IMR-90 (cell line): ENCODE data around the gene MPC1. TPM values are rescaled to one million over a fixed set of nuclear protein-coding genes. Genes with fewer than 3 reads are reported as not detected.

Experiments used
- ATAC-seq: fragments of 200-7000 bp; cut with Tn5 transposase; 2 replicates; pipeline ENCODE4 v1.9.1; 2020; ENCODE audit warnings: low read depth, mild to moderate bottlenecking, moderate library complexity
- BruUV-seq: library from RNA; stranded (reverse); fragments of 400-500 nt; replicated peaks from 2 replicates; lab custom pipeline; 2021; lab: Mats Ljungman, UMichigan
- CTCF ChIA-PET: fragments of 300-600 bp; formaldehyde crosslinking; extraction: SDS; loops from one replicate; lab custom pipeline; 2021; ENCODE audit warnings: antibody characterized with exemption; lab: Yijun Ruan, JAX
- POLR2A ChIA-PET: fragments of 300-600 bp; sonication (Branson Sonifier 250); formaldehyde crosslinking; loops from one replicate; lab custom pipeline; 2022; ENCODE audit warnings: antibody characterized with exemption; ENCODE audit not compliant: unreplicated experiment; lab: Charles Lee
- DNase-seq: peaks from one replicate; pipeline ENCODE4 v3.0.0; 2013
- H2AFZ ChIP-seq: replicated peaks from 2 replicates; pipeline ENCODE3; 2013; ENCODE audit warnings: low read length, mild to moderate bottlenecking; ENCODE audit not compliant: poor library complexity
- H2AK5ac ChIP-seq: 2 replicates; pipeline ENCODE4 v1.6.1; 2013; ENCODE audit warnings: low read depth, low read length, inconsistent platforms
- H2AK9ac ChIP-seq: replicated peaks from 2 replicates; pipeline ENCODE3; 2013; ENCODE audit warnings: mild to moderate bottlenecking, low read depth, low read length, moderate library complexity; ENCODE audit not compliant: poor library complexity
- H2BK120ac ChIP-seq: 2 replicates; pipeline ENCODE4 v1.6.1; 2013; ENCODE audit warnings: low read depth, low read length, inconsistent platforms
- H2BK15ac ChIP-seq: 3 replicates; pipeline ENCODE4 v1.6.1; 2013; ENCODE audit warnings: low read depth, low read length, inconsistent platforms
- H2BK20ac ChIP-seq: 2 replicates; pipeline ENCODE4 v1.6.1; 2013; ENCODE audit warnings: low read depth, mild to moderate bottlenecking, inconsistent platforms, low read length, moderate library complexity
- H2BK5ac ChIP-seq: 2 replicates; pipeline ENCODE4 v1.6.1; 2013; ENCODE audit warnings: mild to moderate bottlenecking, low read depth, low read length, inconsistent platforms; ENCODE audit not compliant: poor library complexity, severe bottlenecking
- H3K14ac ChIP-seq: replicated peaks from 2 replicates; pipeline ENCODE4 v1.6.1; 2013; ENCODE audit warnings: low read depth, low read length, inconsistent platforms
- H3K18ac ChIP-seq: 2 replicates; pipeline ENCODE4 v1.6.1; 2013; ENCODE audit warnings: low read depth, low read length, control low read depth
- H3K23ac ChIP-seq: 2 replicates; pipeline ENCODE4 v1.6.1; 2013; ENCODE audit warnings: low read depth, low read length, inconsistent platforms
- H3K27ac ChIP-seq: 2 replicates; pipeline ENCODE4 v1.5.1; 2013; ENCODE audit warnings: mild to moderate bottlenecking, control low read depth, low read length; ENCODE audit not compliant: insufficient read depth
- H3K27me3 ChIP-seq: 2 replicates; pipeline ENCODE4 v1.6.1; 2013; ENCODE audit warnings: low read length; ENCODE audit not compliant: control insufficient read depth, insufficient read depth
- H3K36me3 ChIP-seq: 2 replicates; pipeline ENCODE4 v1.6.1; 2013; ENCODE audit warnings: low read length, mixed read lengths; ENCODE audit not compliant: control insufficient read depth, insufficient read depth
- H3K4ac ChIP-seq: 2 replicates; pipeline ENCODE4 v1.6.1; 2013; ENCODE audit warnings: low read depth, low read length, inconsistent platforms
- H3K4me1 ChIP-seq: 2 replicates; pipeline ENCODE4 v1.6.1; 2013; ENCODE audit warnings: low read length, mixed read lengths; ENCODE audit not compliant: control insufficient read depth, insufficient read depth
- H3K4me2 ChIP-seq: 2 replicates; pipeline ENCODE4 v1.6.1; 2013; ENCODE audit warnings: low read depth, mild to moderate bottlenecking, control low read depth, low read length, moderate library complexity
- H3K4me3 ChIP-seq: 2 replicates; pipeline ENCODE4 v1.5.1; 2013; ENCODE audit warnings: low read depth, mild to moderate bottlenecking, control low read depth, low read length, moderate library complexity; ENCODE audit not compliant: insufficient read depth
- H3K56ac ChIP-seq: 2 replicates; pipeline ENCODE4 v1.6.1; 2013; ENCODE audit warnings: low read length, inconsistent platforms; ENCODE audit not compliant: insufficient read depth; ENCODE audit errors: extremely low read depth
- H3K79me1 ChIP-seq, 2 experiments: 2 replicates each; pipeline ENCODE4 v1.6.1; 2013; ENCODE audit warnings: low read length in 2 of 2, inconsistent platforms in 1 of 2, low read depth in 1 of 2
- H3K9ac ChIP-seq: 2 replicates; pipeline ENCODE4 v1.6.1; 2013; ENCODE audit warnings: low read depth, low read length, control low read depth
- H3K9me1 ChIP-seq: 2 replicates; pipeline ENCODE4 v1.6.1; 2013; ENCODE audit warnings: low read length, inconsistent platforms; ENCODE audit not compliant: insufficient read depth
- H3K9me3 ChIP-seq: 2 replicates; pipeline ENCODE4 v1.6.1; 2013; ENCODE audit warnings: low read length; ENCODE audit not compliant: control insufficient read depth, insufficient read depth
- H4K20me1 ChIP-seq: 2 replicates; pipeline ENCODE4 v1.6.1; 2013; ENCODE audit warnings: low read length, inconsistent platforms; ENCODE audit not compliant: insufficient read depth
- H4K5ac ChIP-seq: 2 replicates; pipeline ENCODE4 v1.6.1; 2013; ENCODE audit warnings: mild to moderate bottlenecking, low read depth, low read length, control low read depth
- H4K8ac ChIP-seq, 2 experiments: 2 replicates each; pipeline ENCODE4 v1.6.1; 2013; ENCODE audit warnings: low read depth in 2 of 2, low read length in 2 of 2, control low read depth in 1 of 2, inconsistent platforms in 1 of 2
- H4K91ac ChIP-seq: 2 replicates; pipeline ENCODE4 v1.6.1; 2013; ENCODE audit warnings: low read depth, low read length, inconsistent platforms; ENCODE audit not compliant: insufficient read depth
- CEBPB ChIP-seq: IDR thresholded peaks from 2 replicates; pipeline ENCODE4 v1.6.1; 2012; ENCODE audit warnings: low read depth, low read length, improper control_type of control experiment
- CHD1 ChIP-seq: IDR thresholded peaks from 2 replicates; pipeline ENCODE4 v1.6.1; 2012; ENCODE audit warnings: low read depth, low read length, improper control_type of control experiment
- FOS ChIP-seq: fragments of 150-350 bp; IDR thresholded peaks from 2 replicates; pipeline ENCODE4 v1.6.1; 2016; ENCODE audit warnings: low read depth, low read length
- MAFK ChIP-seq: IDR thresholded peaks from 2 replicates; pipeline ENCODE4 v1.6.1; 2012; ENCODE audit warnings: low read depth, low read length, improper control_type of control experiment
- MAZ ChIP-seq: IDR thresholded peaks from 2 replicates; pipeline ENCODE4 v1.6.1; 2012; ENCODE audit warnings: low read depth, mild to moderate bottlenecking, low read length, improper control_type of control experiment, moderate library complexity, borderline replicate concordance
- RAD21 ChIP-seq: IDR thresholded peaks from 2 replicates; pipeline ENCODE4 v1.6.1; 2012; ENCODE audit warnings: low read length, improper control_type of control experiment
- RCOR1 ChIP-seq: IDR thresholded peaks from 2 replicates; pipeline ENCODE4 v1.6.1; 2012; ENCODE audit warnings: mild to moderate bottlenecking, low read length, improper control_type of control experiment; ENCODE audit not compliant: insufficient replicate concordance
- RFX5 ChIP-seq: IDR thresholded peaks from 2 replicates; pipeline ENCODE4 v1.8.0; 2012; ENCODE audit warnings: low read depth, mild to moderate bottlenecking, low read length, moderate library complexity
- SMC3 ChIP-seq: fragments of 150-350 bp; IDR thresholded peaks from 2 replicates; pipeline ENCODE4 v1.6.1; 2016; ENCODE audit warnings: low read depth, mild to moderate bottlenecking, antibody characterized with exemption, low read length, moderate library complexity
- USF2 ChIP-seq: fragments of 150-350 bp; IDR thresholded peaks from 2 replicates; pipeline ENCODE4 v1.6.1; 2017; ENCODE audit warnings: mild to moderate bottlenecking, antibody characterized with exemption, low read length, low read depth
- WGBS, 2 experiments: methylation state at CpG; one replicate each; pipeline versions ENCODE4 v1.1.5 to v1.1.7; 2013; ENCODE audit warnings: missing lambda C conversion rate in 2 of 2; ENCODE audit not compliant: insufficient read length in 1 of 2; ENCODE audit errors: extremely low coverage in 2 of 2; 5-methylcytosine and 5-hydroxymethylcytosine counted together
- dilution Hi-C: fragments of 300-500 bp; cut with HindIII; formaldehyde crosslinking; loops from one replicate; pipeline ENCODE4 v1.14.3; 2018; ENCODE audit warnings: low sequenced_read_pairs; ENCODE audit not compliant: unreplicated experiment
- in situ Hi-C: fragments of 300-500 bp; cut with MboI; formaldehyde crosslinking; loops from 3 replicates; pipeline ENCODE4 v1.14.3; 2019; ENCODE audit warnings: low sequenced_read_pairs, inconsistent platforms, mixed read lengths
- intact Hi-C: fragments of 100-400 bp; cut with micrococcal nuclease; formaldehyde crosslinking; loops from 2 replicates; pipeline ENCODE4 v1.10.0; 2022
- polyA plus RNA-seq, 3 experiments: library from polyadenylated mRNA; depleted of rRNA; stranded (reverse); fragments of >200 nt; gene quantifications; 2 replicates each; pipeline ENCODE4 v1.2.3, GENCODE V29; 2012; ENCODE audit warnings: low replicate concordance in 1 of 3
- total RNA-seq: library from RNA; depleted of rRNA; stranded (reverse); fragments of >200 nt; gene quantifications from 2 replicates; pipeline ENCODE4 v1.2.3, GENCODE V29; 2012
- TF ChIP-seq, protein P1 (sequence below): conservative IDR thresholded peaks from 2 replicates; pipeline ENCODE4 v1.5.1; 2012; ENCODE audit warnings: mild to moderate bottlenecking, low read depth, low read length, improper control_type of control experiment
- TF ChIP-seq, protein P2 (sequence below): fragments of 150-350 bp; IDR thresholded peaks from 2 replicates; pipeline ENCODE4 v1.6.1; 2016; ENCODE audit warnings: low read depth, mild to moderate bottlenecking, low read length, moderate library complexity, borderline replicate concordance

Gene MPC1
- total and polyA plus RNA-seq, 2 of the 4 experiments (the other 2 are of a cell fraction) = 10.9 to 12.0 TPM

- no peak for TF ChIP-seq MAZ
These were observed 11.5 kb upstream of the MPC1 start (continued) for GRCh38 chr6:166394036-166394892.

DNA sequence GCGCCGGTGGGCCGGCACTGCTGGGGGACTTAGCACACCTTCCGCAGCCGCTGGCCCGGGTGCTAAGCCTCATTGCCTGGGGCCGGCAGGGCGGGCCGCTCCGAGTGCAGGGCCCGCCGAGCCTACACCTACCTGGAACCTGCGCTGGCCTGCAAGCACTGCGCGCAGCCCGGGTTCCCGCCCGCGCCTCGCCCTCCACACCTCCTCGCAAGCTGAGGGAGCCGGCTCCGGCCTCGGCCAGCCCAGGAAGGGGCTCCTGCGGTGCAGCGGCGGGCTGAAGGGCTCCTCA lies 10.7 kb upstream of the MPC1 start:
- no peak overlapping the region for H3K4me3 ChIP-seq
- BruUV-seq = no TSS peak
- dilution Hi-C loops = no loop called here
- ChIA-PET POLR2A (no interaction called here), CTCF (no interaction called here)
- H2AK5ac ChIP-seq = no peak overlapping the region
- no peaks in the 10 kb centered on the region for H3K79me1 ChIP-seq
- no peak overlapping the region for H2BK5ac ChIP-seq
- 95% methylated on average over 14 of the region's 27 CpGs; no CpG with 5 or more reads in 1 of the 2 experiments for WGBS, 2 experiments
- H4K20me1 ChIP-seq = no peaks in the 10 kb centered on the region
- H4K91ac ChIP-seq = no peak overlapping the region
- peaks cover 25% of the 10 kb centered on the region for H3K27me3 ChIP-seq
- no peak overlapping the region for H4K5ac ChIP-seq
- H3K4me2 ChIP-seq = no peak overlapping the region
- H2AFZ ChIP-seq = no peak overlapping the region
- H2AK9ac ChIP-seq = no peak overlapping the region
- DNase-seq (no peak), ATAC-seq (no peak)
- no peak overlapping the region for H3K18ac ChIP-seq
- no peak overlapping the region for H3K56ac ChIP-seq
- no peak overlapping the region for H3K27ac ChIP-seq
- no peak overlapping the region for H3K14ac ChIP-seq
- no peak overlapping the region for H4K8ac ChIP-seq
- no peaks in the 10 kb centered on the region for H3K36me3 ChIP-seq
- no peak overlapping the region for H2BK120ac ChIP-seq
- no peak overlapping the region for H3K9ac ChIP-seq
- peaks cover 3% of the 10 kb centered on the region; the same call in 1 of the 2 replicates for H3K9me3 ChIP-seq
- no peak overlapping the region for H3K23ac ChIP-seq
- H3K4me1 ChIP-seq = no peaks in the 10 kb centered on the region
- H3K9me1 ChIP-seq = no peaks in the 10 kb centered on the region
- intact Hi-C loops = no loop called here
- H3K4ac ChIP-seq = no peak overlapping the region
- H2BK20ac ChIP-seq = no peak overlapping the region
- no peak overlapping the region for H2BK15ac ChIP-seq
- in situ Hi-C loops = no loop called here
- no peak for TF ChIP-seq RAD21
- TF ChIP-seq CEBPB = no peak
- no peak for TF ChIP-seq USF2
- no peak for TF ChIP-seq CHD1
- TF ChIP-seq, protein P1, sequence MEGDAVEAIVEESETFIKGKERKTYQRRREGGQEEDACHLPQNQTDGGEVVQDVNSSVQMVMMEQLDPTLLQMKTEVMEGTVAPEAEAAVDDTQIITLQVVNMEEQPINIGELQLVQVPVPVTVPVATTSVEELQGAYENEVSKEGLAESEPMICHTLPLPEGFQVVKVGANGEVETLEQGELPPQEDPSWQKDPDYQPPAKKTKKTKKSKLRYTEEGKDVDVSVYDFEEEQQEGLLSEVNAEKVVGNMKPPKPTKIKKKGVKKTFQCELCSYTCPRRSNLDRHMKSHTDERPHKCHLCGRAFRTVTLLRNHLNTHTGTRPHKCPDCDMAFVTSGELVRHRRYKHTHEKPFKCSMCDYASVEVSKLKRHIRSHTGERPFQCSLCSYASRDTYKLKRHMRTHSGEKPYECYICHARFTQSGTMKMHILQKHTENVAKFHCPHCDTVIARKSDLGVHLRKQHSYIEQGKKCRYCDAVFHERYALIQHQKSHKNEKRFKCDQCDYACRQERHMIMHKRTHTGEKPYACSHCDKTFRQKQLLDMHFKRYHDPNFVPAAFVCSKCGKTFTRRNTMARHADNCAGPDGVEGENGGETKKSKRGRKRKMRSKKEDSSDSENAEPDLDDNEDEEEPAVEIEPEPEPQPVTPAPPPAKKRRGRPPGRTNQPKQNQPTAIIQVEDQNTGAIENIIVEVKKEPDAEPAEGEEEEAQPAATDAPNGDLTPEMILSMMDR = no peak
- TF ChIP-seq MAFK = no peak
- no peak for TF ChIP-seq FOS
- TF ChIP-seq RCOR1 = no peak
- TF ChIP-seq RFX5 = no peak
- no peak for TF ChIP-seq MAZ
- no peak for TF ChIP-seq SMC3
- TF ChIP-seq, protein P2, sequence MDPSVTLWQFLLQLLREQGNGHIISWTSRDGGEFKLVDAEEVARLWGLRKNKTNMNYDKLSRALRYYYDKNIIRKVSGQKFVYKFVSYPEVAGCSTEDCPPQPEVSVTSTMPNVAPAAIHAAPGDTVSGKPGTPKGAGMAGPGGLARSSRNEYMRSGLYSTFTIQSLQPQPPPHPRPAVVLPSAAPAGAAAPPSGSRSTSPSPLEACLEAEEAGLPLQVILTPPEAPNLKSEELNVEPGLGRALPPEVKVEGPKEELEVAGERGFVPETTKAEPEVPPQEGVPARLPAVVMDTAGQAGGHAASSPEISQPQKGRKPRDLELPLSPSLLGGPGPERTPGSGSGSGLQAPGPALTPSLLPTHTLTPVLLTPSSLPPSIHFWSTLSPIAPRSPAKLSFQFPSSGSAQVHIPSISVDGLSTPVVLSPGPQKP = no peak
